Epithelial cell of proximal tubule (primary cell): ENCODE measurements around the gene UBXN11. TPM values are rescaled to one million over a fixed set of nuclear protein-coding genes. Genes with fewer than 3 reads are reported as not detected.

Source experiments
- DNase-seq: peaks from one replicate; pipeline ENCODE4 v3.0.0-alpha.2; 2011; ENCODE audit warnings: low read depth
- H3K4me3 ChIP-seq: 2 replicates; pipeline ENCODE4 v1.5.1; 2011; ENCODE audit warnings: low read depth, mild to moderate bottlenecking, low read length
- CTCF ChIP-seq: conservative IDR thresholded peaks from 2 replicates; pipeline ENCODE4 v1.5.1; 2012; ENCODE audit warnings: low read depth, mild to moderate bottlenecking, low read length
- total RNA-seq: library from RNA; depleted of rRNA; stranded (reverse); fragments of >200 nt; gene quantifications from 2 replicates; pipeline ENCODE4 v1.2.3, GENCODE V29; 2015

UBXN11 gene
- total RNA-seq, 1 donor from 2014 or later, result 3.8 TPM

GRCh38 chr1:26278724-26279455 lies 27.5 kb downstream of the UBXN11 start:
- TF ChIP-seq CTCF, result no peak
- peak overlapping the region; percentile 95 for H3K4me3 ChIP-seq
- no peak for DNase-seq

- no peak for TF ChIP-seq CTCF
- H3K4me3 ChIP-seq, result no peak overlapping the region
- no peak for DNase-seq
These were observed 28.1 kb downstream of the UBXN11 start for GRCh38 chr1:26278303-26278702.

- H3K4me3 ChIP-seq, result no peak overlapping the region
- TF ChIP-seq CTCF, result no peak
- DNase-seq, result no peak
These were observed 28.7 kb downstream of the UBXN11 start for GRCh38 chr1:26277719-26278118.

- no peak for TF ChIP-seq CTCF
- no peak for DNase-seq
- H3K4me3 ChIP-seq, result no peak overlapping the region
These were observed 29.2 kb downstream of the UBXN11 start for GRCh38 chr1:26277261-26277661.

GRCh38 chr1:26276432-26276838 lies 30.0 kb downstream of the UBXN11 start:
- no peak for DNase-seq
- no peak for TF ChIP-seq CTCF
- H3K4me3 ChIP-seq, result no peak overlapping the region

GRCh38 chr1:26275580-26276431 lies 30.6 kb downstream of the UBXN11 start:
- DNase-seq, result peak; percentile 59
- peak; percentile 81 for TF ChIP-seq CTCF
- no peak overlapping the region for H3K4me3 ChIP-seq
